Left renal cortex interstitium (tissue), 4 donors: ENCODE results near the gene RPP30. TPM values are rescaled to one million over a fixed set of nuclear protein-coding genes. Genes with fewer than 3 reads are reported as not detected.
A peak's percentile ranks its signal among the peaks of the same experiment; 100 is the strongest.

ENCODE experiments used
- DNase-seq, 4 donors: peaks; one replicate each; pipeline ENCODE4 v3.0.0-alpha.2; 2013; ENCODE audit warnings: low read depth in 4 of 4, low spot score in 2 of 4, missing footprints in 1 of 4
- polyA plus RNA-seq, 4 donors: library from polyadenylated mRNA; unstranded; fragments of 120-200 nt; gene quantifications; one replicate each; pipeline ENCODE4 v1.2.1, GENCODE V29; 2013; ENCODE audit not compliant: insufficient read length in 4 of 4

The RPP30 gene
- 10 to 100 TPM; 55.3 to 60.8 (median 56.5) TPM for polyA plus RNA-seq

- peak in 2 of 4 donors; percentile 71 for DNase-seq
Observed at GRCh38 chr10:90871766-90872647, at the start of gene RPP30. TSS of gene RPP30 (plus strand) at chr10:90871974. CDS start at chr10:90871987, 13 bp downstream.

GRCh38 chr10:90822508-90822907 is 49.3 kb upstream of the RPP30 start:
- no peak for DNase-seq

GRCh38 chr10:90832111-90832510 is 39.7 kb upstream of the RPP30 start:
- DNase-seq: no peak

- no peak for DNase-seq
Observed at GRCh38 chr10:90834326-90834725, 37.4 kb upstream of the RPP30 start.

- no peak for DNase-seq
Observed at GRCh38 chr10:90837486-90837885, 34.3 kb upstream of the RPP30 start.

GRCh38 chr10:90842725-90843124 is 29.0 kb upstream of the RPP30 start:
- no peak for DNase-seq

- no peak for DNase-seq
Observed at GRCh38 chr10:90845726-90846125, 26.0 kb upstream of the RPP30 start.

GRCh38 chr10:90846746-90847145 is 25.0 kb upstream of the RPP30 start:
- no peak for DNase-seq

- no peak for DNase-seq
Observed at GRCh38 chr10:90847436-90847835, 24.3 kb upstream of the RPP30 start.

- DNase-seq: no peak
Observed at GRCh38 chr10:90849956-90850749, 21.6 kb upstream of the RPP30 start.

- DNase-seq: no peak
Observed at GRCh38 chr10:90855126-90855525, 16.6 kb upstream of the RPP30 start.

- no peak for DNase-seq
Observed at GRCh38 chr10:90856261-90856660, 15.5 kb upstream of the RPP30 start.

GRCh38 chr10:90856964-90857634 is 14.7 kb upstream of the RPP30 start:
- no peak for DNase-seq

- DNase-seq: peak in 2 of 4 donors; percentile 54 to 55
Observed at GRCh38 chr10:90857635-90858460, 13.9 kb upstream of the RPP30 start, which contains the start of gene HTR7. TSS of gene HTR7 (minus strand) at chr10:90858039. CDS start at chr10:90857671, 368 bp downstream.

GRCh38 chr10:90858461-90858968 is 13.3 kb upstream of the RPP30 start:
- DNase-seq: no peak

GRCh38 chr10:90859321-90859751 is 12.4 kb upstream of the RPP30 start:
- DNase-seq: no peak

- no peak for DNase-seq
Observed at GRCh38 chr10:90860790-90861189, 11.0 kb upstream of the RPP30 start.

GRCh38 chr10:90862908-90863514 is 8.8 kb upstream of the RPP30 start:
- no peak for DNase-seq

GRCh38 chr10:90865401-90865800 is 6.4 kb upstream of the RPP30 start:
- no peak for DNase-seq
